SU-DHL-6 (cell line): ENCODE measurements around the gene YTHDF1.

Experiments
- H2AFZ ChIP-seq: fragments of 200-600 bp; sonication (generic); 2 replicates; pipeline ENCODE4 v1.6.1; 2014; ENCODE audit warnings: low read depth, mild to moderate bottlenecking, moderate library complexity, mixed read lengths, antibody characterized with exemption, low read length; ENCODE audit not compliant: severe bottlenecking
- H3F3A ChIP-seq: fragments of 200-600 bp; shearing (Covaris generic); 2 replicates; pipeline ENCODE4 v1.6.0; 2016; ENCODE audit warnings: antibody characterized with exemption, mild to moderate bottlenecking; ENCODE audit not compliant: insufficient read depth
- H3K27ac ChIP-seq: fragments of 200-600 bp; sonication (generic); 2 replicates; pipeline ENCODE4 v1.5.1; 2016; ENCODE audit warnings: low read depth, mild to moderate bottlenecking, low read length, moderate library complexity, mixed read lengths
- H3K27me3 ChIP-seq: fragments of 200-600 bp; sonication (generic), shearing (Covaris generic); 2 replicates; pipeline ENCODE4 v1.6.0; 2014; ENCODE audit warnings: mild to moderate bottlenecking, low read length
- H3K36me3 ChIP-seq: fragments of 200-600 bp; sonication (generic); 2 replicates; pipeline ENCODE4 v1.6.1; 2014; ENCODE audit warnings: mild to moderate bottlenecking, low read length, mixed read lengths
- H3K4me2 ChIP-seq: fragments of 300-600, 200-600 bp; shearing (Covaris generic), sonication (generic); 2 replicates; pipeline ENCODE4 v1.6.0; 2014; ENCODE audit warnings: low read length, low read depth, mild to moderate bottlenecking; ENCODE audit not compliant: poor library complexity, severe bottlenecking
- H3K4me3 ChIP-seq: fragments of 200-600 bp; sonication (generic); 2 replicates; pipeline ENCODE4 v1.5.1; 2014; ENCODE audit warnings: antibody characterized with exemption, low read length, mild to moderate bottlenecking, mixed read lengths; ENCODE audit not compliant: insufficient read depth, poor library complexity, severe bottlenecking
- H3K79me2 ChIP-seq: fragments of 200-600 bp; sonication (generic); 2 replicates; pipeline ENCODE4 v1.6.1; 2014; ENCODE audit warnings: mild to moderate bottlenecking, low read length, moderate library complexity; ENCODE audit not compliant: insufficient read depth
- H3K9ac ChIP-seq: fragments of 200-600 bp; sonication (generic); 2 replicates; pipeline ENCODE4 v1.7.0; 2014; ENCODE audit warnings: mild to moderate bottlenecking, low read length
- H3K9me2 ChIP-seq: fragments of 200-600 bp; sonication (generic); replicated peaks from 2 replicates; pipeline ENCODE4 v1.6.1; 2014; ENCODE audit warnings: low read length; ENCODE audit not compliant: insufficient read depth
- H3K9me3 ChIP-seq: fragments of 200-600 bp; sonication (generic); 2 replicates; pipeline ENCODE4 v1.6.1; 2014; ENCODE audit warnings: low read length, mixed read lengths; ENCODE audit not compliant: insufficient read depth
- H4K20me1 ChIP-seq: fragments of 200-600 bp; sonication (generic); 2 replicates; pipeline ENCODE4 v1.6.1; 2014; ENCODE audit warnings: low read depth, mild to moderate bottlenecking, antibody characterized with exemption, low read length, moderate library complexity, mixed read lengths
- EZH2phosphoT487 ChIP-seq: fragments of 200-600 bp; sonication (generic), shearing (Covaris generic); conservative IDR thresholded peaks from 2 replicates; pipeline ENCODE4 v1.6.1; 2018; ENCODE audit warnings: mild to moderate bottlenecking, antibody characterized with exemption, low read length, moderate library complexity, mixed read lengths
- TF ChIP-seq, protein P1 (sequence below): fragments of 200-600 bp; sonication (generic); IDR thresholded peaks from one replicate; pipeline ENCODE4 v1.5.1; 2017; ENCODE audit warnings: antibody characterized with exemption, mild to moderate bottlenecking, low read length, moderate library complexity; ENCODE audit not compliant: insufficient read depth, poor library complexity, severe bottlenecking

The YTHDF1 gene

DNA sequence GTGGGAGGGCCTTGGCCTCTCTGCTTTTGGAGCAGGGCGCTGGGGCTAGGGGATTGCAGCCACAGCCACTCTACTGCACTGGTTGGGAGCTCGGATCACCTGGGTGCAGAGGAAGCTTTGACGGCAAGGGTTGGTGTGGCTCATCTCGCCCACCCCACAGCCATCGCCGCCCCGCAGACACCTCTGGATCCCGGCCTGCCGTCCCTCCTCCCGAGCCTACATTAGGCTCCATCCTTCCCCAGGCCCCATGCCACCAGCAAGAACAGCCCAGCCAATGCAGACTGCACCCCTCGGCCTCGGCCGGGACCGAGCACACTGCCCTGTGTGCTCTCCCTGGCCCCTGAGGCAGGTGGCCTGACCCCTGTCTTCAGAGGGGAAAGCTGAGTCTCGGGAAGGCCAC lies 44.6 kb upstream of the YTHDF1 start:
- H3F3A ChIP-seq, result no peaks in the 10 kb centered on the region
- TF ChIP-seq, protein P1, sequence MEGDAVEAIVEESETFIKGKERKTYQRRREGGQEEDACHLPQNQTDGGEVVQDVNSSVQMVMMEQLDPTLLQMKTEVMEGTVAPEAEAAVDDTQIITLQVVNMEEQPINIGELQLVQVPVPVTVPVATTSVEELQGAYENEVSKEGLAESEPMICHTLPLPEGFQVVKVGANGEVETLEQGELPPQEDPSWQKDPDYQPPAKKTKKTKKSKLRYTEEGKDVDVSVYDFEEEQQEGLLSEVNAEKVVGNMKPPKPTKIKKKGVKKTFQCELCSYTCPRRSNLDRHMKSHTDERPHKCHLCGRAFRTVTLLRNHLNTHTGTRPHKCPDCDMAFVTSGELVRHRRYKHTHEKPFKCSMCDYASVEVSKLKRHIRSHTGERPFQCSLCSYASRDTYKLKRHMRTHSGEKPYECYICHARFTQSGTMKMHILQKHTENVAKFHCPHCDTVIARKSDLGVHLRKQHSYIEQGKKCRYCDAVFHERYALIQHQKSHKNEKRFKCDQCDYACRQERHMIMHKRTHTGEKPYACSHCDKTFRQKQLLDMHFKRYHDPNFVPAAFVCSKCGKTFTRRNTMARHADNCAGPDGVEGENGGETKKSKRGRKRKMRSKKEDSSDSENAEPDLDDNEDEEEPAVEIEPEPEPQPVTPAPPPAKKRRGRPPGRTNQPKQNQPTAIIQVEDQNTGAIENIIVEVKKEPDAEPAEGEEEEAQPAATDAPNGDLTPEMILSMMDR, result no peak
- no peak for TF ChIP-seq EZH2phosphoT487
- H3K4me3 ChIP-seq, result no peak overlapping the region
- no peaks in the 10 kb centered on the region for H3K9me2 ChIP-seq
- no peaks in the 10 kb centered on the region for H3K9me3 ChIP-seq
- H3K27me3 ChIP-seq, result no peaks in the 10 kb centered on the region; the same call in 1 of the 2 replicates
- H3K9ac ChIP-seq, result no peak overlapping the region
- H4K20me1 ChIP-seq, result no peaks in the 10 kb centered on the region
- no peak overlapping the region for H3K27ac ChIP-seq
- H2AFZ ChIP-seq, result no peak overlapping the region
- H3K79me2 ChIP-seq, result no peaks in the 10 kb centered on the region
- no peak overlapping the region for H3K4me2 ChIP-seq
- H3K36me3 ChIP-seq, result no peaks in the 10 kb centered on the region

DNA sequence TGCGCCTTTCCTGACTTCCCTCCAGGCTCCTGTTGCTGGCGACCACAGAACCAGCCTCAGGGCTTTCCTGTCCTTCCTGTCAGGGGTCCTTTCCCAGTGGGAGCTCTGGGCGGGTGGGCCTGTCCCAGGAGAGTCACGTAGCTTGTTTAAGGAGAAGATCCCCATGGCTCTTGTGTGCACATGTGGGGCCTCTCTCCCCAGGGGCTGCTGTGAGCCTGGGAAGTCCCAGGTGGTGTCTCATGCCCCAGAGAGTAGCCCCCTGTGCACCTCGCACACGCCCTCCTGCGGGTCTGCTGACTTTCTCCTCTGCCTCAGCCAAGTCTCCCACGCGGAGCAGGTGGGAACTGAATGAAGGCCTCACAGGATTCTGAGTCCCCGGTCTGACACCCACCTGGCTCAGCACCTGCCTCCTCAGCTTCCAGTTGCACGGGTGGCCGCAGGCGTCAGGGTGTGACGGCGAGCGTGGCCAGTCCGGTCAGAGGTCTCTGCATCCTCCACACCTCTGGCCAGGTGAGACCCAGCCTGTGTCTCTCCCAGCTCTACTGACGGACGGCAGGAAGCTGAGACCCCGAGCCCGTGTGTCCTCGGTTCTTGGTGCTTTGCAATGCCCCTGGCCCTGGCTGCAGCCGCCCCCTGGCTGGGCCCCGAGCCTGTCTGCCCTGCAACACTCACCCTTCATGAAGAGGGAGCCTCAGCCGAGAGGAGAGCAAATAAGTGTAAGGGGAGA lies 44.0 kb upstream of the YTHDF1 start:
- Histone ChIP-seq H3K9me2 (no peaks in the 10 kb centered on the region), H3K36me3 (no peaks in the 10 kb centered on the region), H3K27ac (no peak overlapping the region), H3K9me3 (no peaks in the 10 kb centered on the region), H3F3A (no peaks in the 10 kb centered on the region), H3K9ac (no peak overlapping the region), H3K4me2 (no peak overlapping the region), H2AFZ (no peak overlapping the region), H3K27me3 (no peaks in the 10 kb centered on the region; the same call in 1 of the 2 replicates), H3K4me3 (no peak overlapping the region), H4K20me1 (no peaks in the 10 kb centered on the region), H3K79me2 (no peaks in the 10 kb centered on the region)
- no peak for TF ChIP-seq EZH2phosphoT487
- TF ChIP-seq, protein P1, result no peak

DNA sequence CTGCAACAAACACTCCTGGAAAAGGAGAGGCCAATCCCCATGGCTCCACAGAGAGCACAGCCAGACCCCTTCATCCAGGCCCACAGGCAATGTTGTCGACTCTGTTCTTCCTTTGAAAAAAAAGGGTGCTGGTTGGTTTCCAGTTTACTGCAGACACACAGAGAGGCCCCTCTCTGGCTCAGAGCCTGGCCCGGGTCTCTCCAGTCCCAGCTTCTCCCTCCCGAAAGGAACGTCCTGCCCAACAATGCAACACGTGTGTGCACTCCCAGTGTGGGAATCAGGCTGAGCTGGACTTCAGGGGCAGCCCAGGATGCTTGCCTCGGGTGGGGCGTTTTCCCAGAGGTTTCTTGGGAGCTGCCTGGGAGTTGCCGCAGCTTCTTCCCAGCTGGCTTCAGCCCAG lies 42.9 kb upstream of the YTHDF1 start:
- no peaks in the 10 kb centered on the region for H3K79me2 ChIP-seq
- no peaks in the 10 kb centered on the region for H3K36me3 ChIP-seq
- H3K27me3 ChIP-seq, result no peaks in the 10 kb centered on the region; the same call in 1 of the 2 replicates
- H3K4me3 ChIP-seq, result no peak overlapping the region
- H4K20me1 ChIP-seq, result no peaks in the 10 kb centered on the region
- no peak overlapping the region for H3K27ac ChIP-seq
- no peaks in the 10 kb centered on the region for H3F3A ChIP-seq
- no peak overlapping the region for H3K9ac ChIP-seq
- H3K9me3 ChIP-seq, result no peaks in the 10 kb centered on the region
- no peak for TF ChIP-seq EZH2phosphoT487
- TF ChIP-seq, protein P1, result no peak
- H3K9me2 ChIP-seq, result no peaks in the 10 kb centered on the region
- no peak overlapping the region for H3K4me2 ChIP-seq
- no peak overlapping the region for H2AFZ ChIP-seq
